ENCODE results near the gene FGR.

The FGR gene

GRCh38 chr1:27603681-27604578 is 31.1 kb downstream of the FGR start, which contains the start of gene AHDC1:
Gene AHDC1 (minus strand): TSS chr1:27604144. CDS start chr1:27552115, 52,029 bp downstream.
- peaks cover 25% of the 10 kb centered on the region for H3K4me1 ChIP-seq (ENCODE audit: insufficient read depth, poor library complexity, severe bottlenecking)
- H3K4me3 ChIP-seq (ENCODE audit: severe bottlenecking) = peak within 1 kb of the TSS; percentile 85
- H3K9me3 ChIP-seq (ENCODE audit: severe bottlenecking) = no peaks in the 10 kb centered on the region
- H3K27me3 ChIP-seq (ENCODE audit: insufficient read depth, poor library complexity, severe bottlenecking) = no peaks in the 10 kb centered on the region
- H3K36me3 ChIP-seq (ENCODE audit: low read depth) = no peaks in the 10 kb centered on the region
- peak within 1 kb of the TSS; percentile 77 for H3K27ac ChIP-seq (ENCODE audit: poor library complexity, severe bottlenecking)
- DNase-seq (ENCODE audit: low spot score) (peak; percentile 93), ATAC-seq (ENCODE audit: low read depth) (peak; percentile 65)
- no peak for TF ChIP-seq CTCF (IDR thresholded peaks at IDR 0.05; ENCODE audit: poor library complexity, severe bottlenecking)

- Histone ChIP-seq H3K27ac (ENCODE audit: poor library complexity, severe bottlenecking) (peak overlapping the region; percentile 77), H3K4me3 (ENCODE audit: severe bottlenecking) (peak overlapping the region; percentile 85), H3K36me3 (ENCODE audit: low read depth) (no peaks in the 10 kb centered on the region), H3K9me3 (ENCODE audit: severe bottlenecking) (no peaks in the 10 kb centered on the region), H3K4me1 (ENCODE audit: insufficient read depth, poor library complexity, severe bottlenecking) (peaks cover 28% of the 10 kb centered on the region), H3K27me3 (ENCODE audit: insufficient read depth, poor library complexity, severe bottlenecking) (no peaks in the 10 kb centered on the region)
- DNase-seq (ENCODE audit: low spot score) = no peak
- ATAC-seq (ENCODE audit: low read depth) = 0 out of 3 replicates have a peak, but pooled peaks have one; percentile 5
- TF ChIP-seq CTCF (IDR thresholded peaks at IDR 0.05; ENCODE audit: poor library complexity, severe bottlenecking) = no peak
These were observed 31.7 kb downstream of the FGR start for GRCh38 chr1:27603309-27603680.

GRCh38 chr1:27602462-27603308 is 32.3 kb downstream of the FGR start:
- Histone ChIP-seq H3K36me3 (ENCODE audit: low read depth) (no peaks in the 10 kb centered on the region), H3K27ac (ENCODE audit: poor library complexity, severe bottlenecking) (peak overlapping the region; percentile 77), H3K4me1 (ENCODE audit: insufficient read depth, poor library complexity, severe bottlenecking) (peaks cover 28% of the 10 kb centered on the region), H3K9me3 (ENCODE audit: severe bottlenecking) (no peaks in the 10 kb centered on the region), H3K4me3 (ENCODE audit: severe bottlenecking) (peak overlapping the region; percentile 85), H3K27me3 (ENCODE audit: insufficient read depth, poor library complexity, severe bottlenecking) (no peaks in the 10 kb centered on the region)
- no peak for DNase-seq (ENCODE audit: low spot score)
- 0 out of 3 replicates have a peak, but pooled peaks have one; percentile 2 for ATAC-seq (ENCODE audit: low read depth)
- TF ChIP-seq CTCF (IDR thresholded peaks at IDR 0.05; ENCODE audit: poor library complexity, severe bottlenecking) = no peak

GRCh38 chr1:27601771-27602461 is 33.1 kb downstream of the FGR start:
- H3K36me3 ChIP-seq (ENCODE audit: low read depth) = no peaks in the 10 kb centered on the region
- H3K4me3 ChIP-seq (ENCODE audit: severe bottlenecking) = peak overlapping the region; percentile 85
- peak; percentile 21 for ATAC-seq (ENCODE audit: low read depth)
- peak overlapping the region; percentile 77 for H3K27ac ChIP-seq (ENCODE audit: poor library complexity, severe bottlenecking)
- TF ChIP-seq CTCF (IDR thresholded peaks at IDR 0.05; ENCODE audit: poor library complexity, severe bottlenecking) = no peak
- no peak for DNase-seq (ENCODE audit: low spot score)
- H3K9me3 ChIP-seq (ENCODE audit: severe bottlenecking) = no peaks in the 10 kb centered on the region
- H3K27me3 ChIP-seq (ENCODE audit: insufficient read depth, poor library complexity, severe bottlenecking) = no peaks in the 10 kb centered on the region
- H3K4me1 ChIP-seq (ENCODE audit: insufficient read depth, poor library complexity, severe bottlenecking) = peaks cover 29% of the 10 kb centered on the region

Measured in RWPE2 (cell line).